ENCODE data around the gene GPR33.

- no peak for TF ChIP-seq POLR2A (IDR thresholded peaks at IDR 0.05)
- no peak for TF ChIP-seq CTCF (IDR thresholded peaks at IDR 0.05)
Observed at GRCh38 chr14:31536201-31536960, 48.5 kb upstream of the GPR33 start.
